GM23338 (cell line): ENCODE measurements around the gene SPAAR. TPM values are rescaled to one million over a fixed set of nuclear protein-coding genes. Genes with fewer than 3 reads are reported as not detected.
"Not testable (repeated sequence)": the region's sequence is repeated elsewhere in the genome, so short reads cannot be mapped to it uniquely, and the experiment has no call there.

Source experiments
- ATAC-seq: fragments of 200-7000 bp; cut with Tn5 transposase; 3 replicates; pipeline ENCODE4 v1.9.1; 2020
- DNase-seq: peaks from one replicate; pipeline ENCODE4 v3.0.0-alpha.2; 2015; ENCODE audit warnings: low spot score
- H2AFZ ChIP-seq: fragments of 200-600 bp; sonication (generic); 2 replicates; pipeline ENCODE4 v1.8.0; 2016; ENCODE audit warnings: antibody characterized with exemption, mild to moderate bottlenecking, moderate library complexity
- H3F3A ChIP-seq: fragments of 200-600 bp; sonication (generic); replicated peaks from 2 replicates; pipeline ENCODE4 v1.8.0; 2017; ENCODE audit warnings: antibody characterized with exemption, mixed run types, low read depth
- H3K27ac ChIP-seq: fragments of 200-600 bp; sonication (generic); 2 replicates; pipeline ENCODE4 v1.6.1; 2016; ENCODE audit warnings: low read depth
- H3K27me3 ChIP-seq: fragments of 200-600 bp; sonication (generic); 2 replicates; pipeline ENCODE4 v1.8.0; 2016; ENCODE audit warnings: mild to moderate bottlenecking, mixed run types, moderate library complexity; ENCODE audit not compliant: insufficient read depth
- H3K36me3 ChIP-seq: fragments of 200-600 bp; sonication (generic); 2 replicates; pipeline ENCODE4 v1.8.0; 2016; ENCODE audit warnings: mild to moderate bottlenecking; ENCODE audit not compliant: insufficient read depth
- H3K4me1 ChIP-seq: fragments of 200-600 bp; sonication (generic); 2 replicates; pipeline ENCODE4 v1.8.0; 2016; ENCODE audit warnings: mild to moderate bottlenecking, moderate library complexity; ENCODE audit not compliant: insufficient read depth
- H3K4me2 ChIP-seq: fragments of 200-600 bp; sonication (generic); 2 replicates; pipeline ENCODE4 v1.7.1; 2017; ENCODE audit warnings: mixed run types
- H3K4me3 ChIP-seq: fragments of 200-600 bp; sonication (generic); 2 replicates; pipeline ENCODE4 v1.6.1; 2016; ENCODE audit warnings: mixed run types
- H3K79me2 ChIP-seq: fragments of 200-600 bp; sonication (generic); replicated peaks from 2 replicates; pipeline ENCODE4 v1.8.0; 2017; ENCODE audit warnings: mild to moderate bottlenecking; ENCODE audit not compliant: insufficient read depth
- H3K9me2 ChIP-seq: fragments of 200-600 bp; sonication (generic); 2 replicates; pipeline ENCODE4 v1.8.0; 2017; ENCODE audit not compliant: insufficient read depth
- H4K20me1 ChIP-seq: fragments of 200-600 bp; sonication (generic); replicated peaks from 2 replicates; pipeline ENCODE4 v1.8.0; 2017; ENCODE audit warnings: mild to moderate bottlenecking; ENCODE audit not compliant: insufficient read depth
- H3K27ac Mint-ChIP-seq: 2 replicates; pipeline ENCODE4 v1.8.0; 2020; ENCODE audit warnings: inconsistent platforms, mild to moderate bottlenecking, moderate library complexity, mixed read lengths
- H3K27me3 Mint-ChIP-seq: 3 replicates; pipeline ENCODE4 v1.8.0; 2022; ENCODE audit warnings: low read depth, mild to moderate bottlenecking, moderate library complexity, mixed read lengths, inconsistent platforms; ENCODE audit not compliant: insufficient read depth, poor library complexity
- H3K36me3 Mint-ChIP-seq: 3 replicates; pipeline ENCODE4 v1.8.0; 2021; ENCODE audit warnings: low read depth, mild to moderate bottlenecking, inconsistent platforms, moderate library complexity, mixed read lengths
- H3K4me1 Mint-ChIP-seq: 3 replicates; pipeline ENCODE4 v1.8.0; 2020; ENCODE audit warnings: mild to moderate bottlenecking, inconsistent platforms, mixed read lengths
- H3K4me3 Mint-ChIP-seq: 3 replicates; pipeline ENCODE4 v1.8.0; 2021; ENCODE audit warnings: moderate library complexity, mild to moderate bottlenecking, inconsistent platforms, mixed read lengths
- H3K9me3 Mint-ChIP-seq: 3 replicates; pipeline ENCODE4 v1.8.0; 2020; ENCODE audit warnings: moderate library complexity, mild to moderate bottlenecking, inconsistent platforms, mixed read lengths
- CREB1 ChIP-seq: fragments of 250-450 bp; sonication (Bioruptor Pico); IDR thresholded peaks from 2 replicates; pipeline ENCODE4 v1.5.0; 2020; ENCODE audit warnings: low read depth, mild to moderate bottlenecking, moderate library complexity
- EZH2 ChIP-seq: fragments of 200-600 bp; sonication (generic); IDR thresholded peaks from one replicate; pipeline ENCODE4 v1.8.0; 2017; ENCODE audit warnings: antibody characterized with exemption, mild to moderate bottlenecking, low read depth; ENCODE audit not compliant: unreplicated experiment
- JUNB ChIP-seq: IDR thresholded peaks from one replicate; pipeline ENCODE4 v1.6.1; 2016; ENCODE audit warnings: antibody characterized with exemption; ENCODE audit not compliant: unreplicated experiment
- NANOG ChIP-seq: IDR thresholded peaks from 2 replicates; pipeline ENCODE4 v1.6.1; 2016; ENCODE audit warnings: antibody characterized with exemption, borderline replicate concordance
- POLR2AphosphoS5 ChIP-seq: IDR thresholded peaks from 2 replicates; pipeline ENCODE4 v1.6.1; 2016; ENCODE audit warnings: antibody characterized with exemption, low read depth
- REST ChIP-seq: IDR thresholded peaks from one replicate; pipeline ENCODE4 v1.6.1; 2018; ENCODE audit warnings: antibody characterized with exemption; ENCODE audit not compliant: unreplicated experiment
- ZNF114 ChIP-seq: fragments of 250-450 bp; sonication (Bioruptor Pico); IDR thresholded peaks from 2 replicates; pipeline ENCODE4 v1.5.0; 2020; ENCODE audit warnings: mild to moderate bottlenecking, moderate library complexity
- ZNF331 ChIP-seq: fragments of 250-450 bp; sonication (Bioruptor Pico); IDR thresholded peaks from 2 replicates; pipeline ENCODE4 v1.5.0; 2020; ENCODE audit warnings: low read depth, mild to moderate bottlenecking, moderate library complexity
- polyA plus RNA-seq: library from polyadenylated mRNA; unstranded; fragments of >200 nt; fragmentation: Nextera tagmentation; extraction: Ambion mirVana; gene quantifications from 2 replicates; pipeline ENCODE4 v1.2.1, GENCODE V29; 2016
- total RNA-seq: library from RNA; depleted of rRNA; stranded (reverse); fragments of >200 nt; shearing (Covaris generic); gene quantifications from 2 replicates; pipeline ENCODE4 v1.2.3, GENCODE V29; 2014
- TF ChIP-seq, protein P1 (sequence below): fragments of 250-450 bp; sonication (Bioruptor Pico); IDR thresholded peaks from 2 replicates; pipeline ENCODE4 v1.5.0; 2020; ENCODE audit warnings: mild to moderate bottlenecking, moderate library complexity

Gene SPAAR
- total and polyA plus RNA-seq, 2 experiments from 2014 or later = not detected

- TF ChIP-seq, protein P1, sequence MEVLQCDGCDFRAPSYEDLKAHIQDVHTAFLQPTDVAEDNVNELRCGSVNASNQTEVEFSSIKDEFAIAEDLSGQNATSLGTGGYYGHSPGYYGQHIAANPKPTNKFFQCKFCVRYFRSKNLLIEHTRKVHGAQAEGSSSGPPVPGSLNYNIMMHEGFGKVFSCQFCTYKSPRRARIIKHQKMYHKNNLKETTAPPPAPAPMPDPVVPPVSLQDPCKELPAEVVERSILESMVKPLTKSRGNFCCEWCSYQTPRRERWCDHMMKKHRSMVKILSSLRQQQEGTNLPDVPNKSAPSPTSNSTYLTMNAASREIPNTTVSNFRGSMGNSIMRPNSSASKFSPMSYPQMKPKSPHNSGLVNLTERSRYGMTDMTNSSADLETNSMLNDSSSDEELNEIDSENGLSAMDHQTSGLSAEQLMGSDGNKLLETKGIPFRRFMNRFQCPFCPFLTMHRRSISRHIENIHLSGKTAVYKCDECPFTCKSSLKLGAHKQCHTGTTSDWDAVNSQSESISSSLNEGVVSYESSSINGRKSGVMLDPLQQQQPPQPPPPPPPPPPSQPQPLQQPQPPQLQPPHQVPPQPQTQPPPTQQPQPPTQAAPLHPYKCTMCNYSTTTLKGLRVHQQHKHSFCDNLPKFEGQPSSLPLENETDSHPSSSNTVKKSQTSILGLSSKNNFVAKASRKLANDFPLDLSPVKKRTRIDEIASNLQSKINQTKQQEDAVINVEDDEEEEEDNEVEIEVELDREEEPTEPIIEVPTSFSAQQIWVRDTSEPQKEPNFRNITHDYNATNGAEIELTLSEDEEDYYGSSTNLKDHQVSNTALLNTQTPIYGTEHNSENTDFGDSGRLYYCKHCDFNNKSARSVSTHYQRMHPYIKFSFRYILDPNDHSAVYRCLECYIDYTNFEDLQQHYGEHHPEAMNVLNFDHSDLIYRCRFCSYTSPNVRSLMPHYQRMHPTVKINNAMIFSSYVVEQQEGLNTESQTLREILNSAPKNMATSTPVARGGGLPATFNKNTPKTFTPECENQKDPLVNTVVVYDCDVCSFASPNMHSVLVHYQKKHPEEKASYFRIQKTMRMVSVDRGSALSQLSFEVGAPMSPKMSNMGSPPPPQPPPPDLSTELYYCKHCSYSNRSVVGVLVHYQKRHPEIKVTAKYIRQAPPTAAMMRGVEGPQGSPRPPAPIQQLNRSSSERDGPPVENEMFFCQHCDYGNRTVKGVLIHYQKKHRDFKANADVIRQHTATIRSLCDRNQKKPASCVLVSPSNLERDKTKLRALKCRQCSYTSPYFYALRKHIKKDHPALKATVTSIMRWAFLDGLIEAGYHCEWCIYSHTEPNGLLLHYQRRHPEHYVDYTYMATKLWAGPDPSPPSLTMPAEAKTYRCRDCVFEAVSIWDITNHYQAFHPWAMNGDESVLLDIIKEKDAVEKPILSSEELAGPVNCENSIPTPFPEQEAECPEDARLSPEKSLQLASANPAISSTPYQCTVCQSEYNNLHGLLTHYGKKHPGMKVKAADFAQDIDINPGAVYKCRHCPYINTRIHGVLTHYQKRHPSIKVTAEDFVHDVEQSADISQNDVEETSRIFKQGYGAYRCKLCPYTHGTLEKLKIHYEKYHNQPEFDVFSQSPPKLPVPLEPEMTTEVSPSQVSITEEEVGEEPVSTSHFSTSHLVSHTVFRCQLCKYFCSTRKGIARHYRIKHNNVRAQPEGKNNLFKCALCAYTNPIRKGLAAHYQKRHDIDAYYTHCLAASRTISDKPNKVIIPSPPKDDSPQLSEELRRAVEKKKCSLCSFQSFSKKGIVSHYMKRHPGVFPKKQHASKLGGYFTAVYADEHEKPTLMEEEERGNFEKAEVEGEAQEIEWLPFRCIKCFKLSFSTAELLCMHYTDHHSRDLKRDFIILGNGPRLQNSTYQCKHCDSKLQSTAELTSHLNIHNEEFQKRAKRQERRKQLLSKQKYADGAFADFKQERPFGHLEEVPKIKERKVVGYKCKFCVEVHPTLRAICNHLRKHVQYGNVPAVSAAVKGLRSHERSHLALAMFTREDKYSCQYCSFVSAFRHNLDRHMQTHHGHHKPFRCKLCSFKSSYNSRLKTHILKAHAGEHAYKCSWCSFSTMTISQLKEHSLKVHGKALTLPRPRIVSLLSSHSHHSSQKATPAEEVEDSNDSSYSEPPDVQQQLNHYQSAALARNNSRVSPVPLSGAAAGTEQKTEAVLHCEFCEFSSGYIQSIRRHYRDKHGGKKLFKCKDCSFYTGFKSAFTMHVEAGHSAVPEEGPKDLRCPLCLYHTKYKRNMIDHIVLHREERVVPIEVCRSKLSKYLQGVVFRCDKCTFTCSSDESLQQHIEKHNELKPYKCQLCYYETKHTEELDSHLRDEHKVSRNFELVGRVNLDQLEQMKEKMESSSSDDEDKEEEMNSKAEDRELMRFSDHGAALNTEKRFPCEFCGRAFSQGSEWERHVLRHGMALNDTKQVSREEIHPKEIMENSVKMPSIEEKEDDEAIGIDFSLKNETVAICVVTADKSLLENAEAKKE (CRISPR knock-in tag) = no peak
- no peak for TF ChIP-seq NANOG
- TF ChIP-seq ZNF114 (CRISPR knock-in tag) = no peak
- TF ChIP-seq CREB1 (CRISPR knock-in tag) = no peak
- TF ChIP-seq JUNB = no peak
- TF ChIP-seq EZH2 = no peak
- no peak for TF ChIP-seq REST
- TF ChIP-seq ZNF331 (CRISPR knock-in tag) = no peak
- TF ChIP-seq POLR2AphosphoS5 = no peak
Observed at GRCh38 chr9:35912791-35913400, 3.6 kb downstream of the SPAAR start (continued).

DNA sequence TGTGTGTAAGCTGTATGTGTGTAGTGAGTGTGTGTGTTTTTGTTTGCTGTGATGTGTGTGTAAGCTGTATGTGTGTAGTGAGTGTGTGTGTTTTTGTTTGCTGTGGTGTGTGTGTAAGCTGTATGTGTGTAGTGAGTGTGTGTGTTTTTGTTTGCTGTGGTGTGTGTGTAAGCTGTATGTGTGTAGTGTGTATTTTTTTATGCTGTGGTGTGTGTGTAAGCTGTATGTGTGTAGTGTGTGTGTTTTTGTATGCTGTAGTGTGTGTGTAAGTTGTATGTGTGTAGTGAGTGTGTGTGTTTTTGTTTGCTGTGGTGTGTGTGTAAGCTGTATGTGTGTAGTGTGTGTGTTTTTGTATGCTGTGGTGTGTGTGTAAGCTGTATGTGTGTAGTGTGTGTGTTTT lies 4.1 kb downstream of the SPAAR start:
- H3K4me3 ChIP-seq, H3K27me3 Mint-ChIP-seq, ATAC-seq, H3K36me3 Mint-ChIP-seq, H3K27ac Mint-ChIP-seq, H3K27ac ChIP-seq, H3F3A ChIP-seq, H3K79me2 ChIP-seq, H3K9me3 Mint-ChIP-seq, H3K9me2 ChIP-seq, H3K4me2 ChIP-seq, H2AFZ ChIP-seq, H4K20me1 ChIP-seq, H3K36me3 ChIP-seq, H3K4me3 Mint-ChIP-seq, DNase-seq, H3K27me3 ChIP-seq: not testable (repeated sequence)
- H3K4me1 ChIP-seq = peaks cover 12% of the 10 kb centered on the region
- peaks cover 31% of the 10 kb centered on the region for H3K4me1 Mint-ChIP-seq
